Activated CD4-positive, alpha-beta T cell treated with anti-CD3 and anti-CD28 coated beads, Interleukin-2, amount 50 U/mL, for 48 hours (primary cell): ENCODE measurements around the gene INPP5D.
A peak's percentile ranks its signal among the peaks of the same experiment; 100 is the strongest.

Experiments
- DNase-seq, 2 experiments: peaks; one replicate each; pipeline ENCODE4 v3.0.0-alpha.2; 2020

The INPP5D gene

GRCh38 chr2:233076749-233077148, 16.6 kb downstream of the INPP5D start:
- DNase-seq, result no peak

GRCh38 chr2:233079473-233079877, 19.3 kb downstream of the INPP5D start:
- DNase-seq, result peak in 1 of 2 experiments; percentile 22

DNA sequence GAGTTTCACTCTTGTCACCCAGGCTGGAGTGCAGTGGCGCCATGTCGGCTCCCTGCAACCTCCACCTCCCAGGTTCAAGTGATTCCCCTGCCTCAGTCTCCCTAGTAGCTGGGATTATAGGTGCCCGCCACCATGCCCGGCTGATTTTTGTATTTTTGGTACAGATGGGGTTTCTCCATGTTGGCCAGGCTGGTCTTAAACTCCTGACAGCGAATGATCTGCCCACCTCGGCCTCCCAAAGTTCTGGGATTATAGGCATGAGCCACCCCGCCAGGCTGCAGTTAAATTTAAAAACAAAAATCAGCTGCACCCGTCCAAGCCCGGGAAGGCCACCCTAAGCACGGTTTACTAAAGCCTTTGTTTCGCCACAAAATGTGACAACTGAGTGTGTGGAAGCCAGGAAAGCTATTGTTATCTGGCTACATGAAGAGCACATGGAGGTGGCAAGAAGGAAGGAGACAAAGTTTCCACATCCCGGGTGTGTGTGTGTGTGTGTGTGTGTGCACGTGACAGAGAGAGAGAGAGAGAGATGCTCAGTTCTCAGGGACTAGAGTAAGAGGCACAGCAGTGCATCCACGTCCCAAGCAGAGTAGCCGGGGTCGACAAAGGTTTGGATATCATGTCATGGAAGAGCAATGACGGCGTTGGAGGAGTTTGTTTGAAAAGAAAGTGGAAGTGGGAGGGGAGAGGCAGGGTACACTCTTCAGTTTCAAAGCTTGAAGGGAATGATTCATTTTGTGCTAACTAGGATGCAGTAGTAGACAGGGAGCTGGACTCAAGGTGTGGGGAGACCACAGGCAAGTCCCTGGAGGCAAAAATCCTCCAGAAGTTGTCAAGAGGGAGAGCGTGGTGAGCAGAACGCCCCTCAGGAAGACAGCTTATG, 20.1 kb downstream of the INPP5D start:
- peak in 1 of 2 experiments; percentile 37 for DNase-seq

GRCh38 chr2:233080836-233081229, 20.7 kb downstream of the INPP5D start:
- DNase-seq, result no peak

DNA sequence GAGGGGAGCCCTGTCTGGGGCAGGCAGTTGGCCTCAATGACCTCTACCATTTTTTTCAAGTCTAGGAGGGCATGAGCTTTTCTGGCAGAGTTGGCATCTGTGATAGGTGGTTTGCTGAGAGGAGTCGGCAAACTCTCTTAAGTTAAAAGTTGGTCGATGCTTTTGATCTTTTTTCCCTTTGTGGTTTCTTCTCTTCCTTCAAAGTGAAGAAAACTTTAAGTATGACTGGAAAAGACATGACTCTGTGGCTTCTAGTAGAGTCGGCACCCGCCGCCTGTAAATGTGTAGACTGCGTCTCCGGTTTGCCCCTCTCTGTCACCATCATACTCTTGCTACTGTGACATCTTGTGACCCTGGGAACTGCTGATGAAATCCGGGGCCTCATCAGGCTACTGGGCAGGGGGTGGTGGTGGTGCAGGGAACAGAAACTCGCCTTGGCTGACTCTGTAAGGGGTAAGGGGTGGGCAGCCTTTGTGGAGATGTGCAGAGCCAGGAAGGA, 21.1 kb downstream of the INPP5D start:
- peak; percentile 63 to 76 for DNase-seq

- DNase-seq, result no peak
Measured at GRCh38 chr2:233081731-233082221, 21.6 kb downstream of the INPP5D start.

DNA sequence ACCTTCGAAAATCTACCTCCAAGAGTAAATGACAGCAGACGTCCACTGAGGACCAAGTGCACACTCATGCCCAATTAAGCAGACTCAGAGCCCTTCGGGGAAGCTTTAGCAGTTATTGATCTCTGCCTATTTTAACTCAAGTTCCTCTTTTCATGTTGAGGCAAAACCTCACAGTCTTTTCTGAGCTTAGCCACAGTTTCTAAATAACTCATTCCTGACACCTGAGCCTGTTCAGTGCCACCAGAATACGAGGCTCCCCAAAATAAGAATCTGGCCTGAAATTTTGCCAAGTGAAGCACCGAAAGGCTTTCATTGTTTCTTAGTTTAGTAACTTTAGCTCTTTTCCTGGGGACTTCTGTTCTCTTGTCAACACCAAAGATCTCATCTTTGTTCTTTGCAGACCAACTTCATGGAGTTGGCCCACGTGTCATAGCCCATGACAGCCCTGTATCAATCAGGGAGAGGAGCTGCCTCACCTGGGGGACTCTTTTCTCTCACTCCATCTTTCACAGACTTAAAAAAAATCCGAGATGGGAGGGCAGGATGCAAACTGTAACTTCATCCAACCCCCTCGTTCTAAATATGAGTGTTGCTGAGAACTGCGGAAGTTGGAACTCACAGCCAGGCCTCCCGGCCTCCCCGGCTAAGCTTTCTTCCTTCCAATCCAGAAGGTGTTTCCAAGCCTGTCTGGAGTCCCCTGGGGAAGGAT, 22.2 kb downstream of the INPP5D start:
- peak in 1 of 2 experiments; percentile 36 for DNase-seq

- no peak for DNase-seq
Measured at GRCh38 chr2:233082931-233083755, 23.0 kb downstream of the INPP5D start.

GRCh38 chr2:233083782-233084181, 23.6 kb downstream of the INPP5D start:
- no peak for DNase-seq

GRCh38 chr2:233084488-233084887, 24.3 kb downstream of the INPP5D start:
- peak; percentile 46 to 59 for DNase-seq

DNA sequence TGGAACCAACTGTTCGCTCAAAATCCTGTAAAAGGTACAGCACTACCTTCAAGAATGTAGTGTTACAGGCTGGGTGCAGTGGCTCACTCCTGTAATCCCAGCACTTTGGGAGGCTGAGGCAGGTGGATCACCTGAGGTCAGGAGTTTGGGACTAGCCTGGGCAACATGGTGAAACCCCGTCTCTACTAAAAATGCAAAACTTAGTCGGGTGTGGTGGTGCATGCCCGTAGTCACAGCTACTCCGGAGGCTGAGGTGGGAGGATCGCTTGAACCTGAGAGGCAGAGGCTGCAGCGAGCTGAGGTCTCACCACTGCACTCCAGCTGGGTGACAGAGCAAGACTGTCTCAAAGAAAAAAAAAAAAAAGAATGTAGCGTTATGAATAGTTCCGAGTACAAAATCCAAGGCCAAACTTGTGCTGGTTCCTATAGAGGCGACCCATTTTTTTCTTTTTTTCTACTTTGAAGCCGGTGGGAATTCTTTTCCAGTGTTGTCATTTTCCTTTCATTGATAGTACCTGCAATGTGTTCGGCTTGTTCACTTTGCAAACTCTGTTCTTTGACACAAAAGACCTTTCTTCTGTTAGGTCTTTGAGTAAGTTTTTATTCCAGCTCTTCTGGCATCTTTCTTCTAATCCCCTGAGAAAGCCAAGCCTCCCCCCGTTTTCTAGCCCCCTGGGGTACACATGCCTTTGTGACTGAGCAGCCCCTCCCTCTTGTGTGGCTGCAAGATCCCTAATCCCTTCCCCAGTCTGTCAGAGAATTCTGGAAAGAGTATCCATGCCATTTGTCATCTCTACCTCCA, 25.1 kb downstream of the INPP5D start:
- no peak for DNase-seq

- DNase-seq, result no peak
Measured at GRCh38 chr2:233085839-233086150, 25.7 kb downstream of the INPP5D start.

- DNase-seq, result no peak
Measured at GRCh38 chr2:233087713-233088112, 27.6 kb downstream of the INPP5D start.

- DNase-seq, result no peak
Measured at GRCh38 chr2:233088972-233089345, 28.8 kb downstream of the INPP5D start.

DNA sequence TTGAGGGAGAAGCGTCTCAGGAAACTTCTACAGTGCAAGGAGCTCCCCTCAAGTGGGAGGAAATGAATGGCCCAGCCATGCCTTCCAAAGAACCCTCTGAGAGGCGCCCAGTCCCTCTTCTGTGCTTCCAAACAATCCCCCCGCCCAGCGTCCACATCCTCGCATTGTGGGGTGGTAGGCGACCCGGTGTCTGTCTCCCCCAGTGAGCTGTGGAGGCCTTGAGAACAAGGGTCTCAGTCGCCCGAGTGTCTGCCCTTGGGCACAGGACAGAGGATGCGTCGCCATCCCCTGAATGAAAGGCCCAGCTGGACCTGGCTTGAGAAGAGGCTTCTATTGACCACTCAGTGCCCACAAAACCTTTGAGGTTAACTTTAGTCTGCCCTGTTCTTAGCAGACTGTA, 29.7 kb downstream of the INPP5D start:
- no peak for DNase-seq

DNA sequence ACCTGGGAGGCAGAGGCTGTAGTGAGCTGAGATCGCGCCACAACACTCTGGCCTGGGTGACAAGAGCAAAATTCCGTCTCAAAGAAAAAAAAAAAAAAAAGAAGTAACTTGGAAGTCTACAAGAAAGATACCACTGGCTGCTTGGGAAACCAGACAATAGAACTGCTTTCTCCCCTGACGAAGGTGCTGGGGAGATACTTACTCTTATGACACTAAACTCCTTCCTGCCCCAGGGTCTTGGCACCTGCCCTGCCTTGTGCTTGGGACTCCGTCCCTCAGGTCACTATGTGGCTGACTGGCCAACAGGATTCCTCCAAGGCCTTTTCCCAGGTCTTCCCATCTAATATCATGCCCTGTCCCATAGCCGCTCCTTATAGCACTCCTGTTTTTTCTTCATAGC, 30.7 kb downstream of the INPP5D start:
- DNase-seq, result no peak

DNA sequence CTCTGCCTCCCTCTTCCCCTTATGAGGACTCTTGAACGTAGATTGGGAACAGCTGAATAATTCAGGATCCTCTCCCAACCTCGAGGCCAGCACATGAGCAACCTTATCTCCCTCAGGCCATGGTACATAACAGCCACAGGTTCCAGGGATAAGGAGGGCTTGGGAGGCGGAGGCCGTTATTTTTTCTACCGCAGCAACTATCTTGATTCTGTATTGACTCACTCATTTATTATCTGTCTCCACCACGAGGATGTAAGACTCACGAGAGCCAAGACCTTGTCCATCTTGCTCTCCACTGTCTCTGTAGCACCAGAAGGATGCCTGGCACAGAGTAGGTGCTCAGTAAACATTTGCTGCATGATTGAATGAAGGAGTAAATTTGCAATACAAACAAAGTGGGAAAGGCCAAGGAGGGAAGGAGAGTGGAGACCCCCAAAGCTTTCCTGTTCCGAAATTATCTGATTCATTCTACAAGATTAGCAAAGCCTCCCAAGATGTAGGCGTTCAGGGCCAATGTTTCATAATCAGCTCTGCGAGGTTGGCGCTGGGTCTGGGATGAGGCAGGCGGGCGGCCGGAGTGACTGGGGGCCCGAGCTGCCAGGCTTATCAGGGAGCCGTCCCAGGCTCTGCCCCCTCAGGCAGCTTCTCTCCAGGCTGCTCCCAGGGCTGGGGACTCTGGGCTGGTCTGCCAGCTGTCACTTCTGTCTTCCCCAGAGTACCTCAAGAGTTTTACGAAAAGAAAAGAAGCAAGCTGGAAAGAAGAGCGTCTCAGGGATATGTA, 31.6 kb downstream of the INPP5D start:
- DNase-seq, result no peak

DNA sequence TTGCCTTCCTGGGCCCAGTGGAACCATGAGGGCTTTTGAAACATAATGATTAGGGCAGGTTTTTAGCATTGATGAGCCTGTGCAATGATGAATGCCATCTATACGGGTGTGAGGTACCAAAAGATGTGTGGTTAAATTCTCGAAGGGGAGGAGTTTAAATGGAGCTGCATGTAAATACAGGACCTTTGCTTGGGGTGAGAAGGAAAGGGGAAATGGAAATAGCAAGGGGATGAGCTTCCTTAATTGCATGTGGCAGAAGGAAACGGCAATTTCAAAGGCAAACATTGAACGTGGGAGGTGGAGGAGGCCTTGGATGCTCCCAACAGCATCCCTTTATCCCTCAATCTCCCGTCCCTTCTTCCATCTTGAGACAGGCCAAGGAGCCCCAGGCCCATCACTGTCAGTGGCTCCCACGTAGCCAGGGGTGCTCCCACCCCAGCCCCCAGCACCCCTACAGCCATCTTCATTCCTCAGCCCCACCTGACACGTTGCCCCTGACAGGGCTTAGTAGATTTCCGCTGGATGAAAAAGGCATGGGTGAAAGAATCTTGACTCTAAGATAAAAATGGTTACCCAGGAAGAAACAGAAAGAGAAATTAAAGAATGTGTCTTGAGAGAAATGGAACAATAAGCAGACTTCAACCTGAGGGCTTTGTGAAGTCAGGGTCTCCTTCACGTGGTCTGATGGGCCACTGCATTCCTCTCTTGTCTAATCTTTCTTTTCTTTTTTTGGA, 32.5 kb downstream of the INPP5D start:
- no peak for DNase-seq

DNA sequence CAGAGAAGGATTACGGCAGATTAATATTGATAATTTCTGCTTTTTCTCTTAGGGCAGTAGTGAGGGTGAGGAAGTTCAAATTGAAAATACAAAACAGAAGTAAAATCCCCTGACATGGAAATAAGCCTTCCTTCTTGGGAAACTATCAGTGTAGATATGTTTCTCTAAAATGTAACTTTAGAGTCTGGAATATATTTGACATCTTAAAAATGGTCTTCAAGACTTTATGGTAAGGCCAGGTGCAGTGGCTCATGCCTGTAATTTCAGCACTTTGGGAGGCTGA, 33.0 kb downstream of the INPP5D start:
- DNase-seq, result no peak

GRCh38 chr2:233093721-233094120, 33.6 kb downstream of the INPP5D start:
- no peak for DNase-seq

- no peak for DNase-seq
Measured at GRCh38 chr2:233094614-233095013, 34.5 kb downstream of the INPP5D start.
